HL-60 (cell line): ENCODE data around the gene CHN2.

Experiments
- DNase-seq, 2 experiments: peaks; one replicate each; pipeline ENCODE4 v3.0.0-alpha.2; 2010 to 2020; ENCODE audit warnings: low read depth in 1 of 2, low spot score in 1 of 2
- H3K27ac ChIP-seq: fragments of 250-450 bp; sonication (Bioruptor Pico); replicated peaks from 2 replicates; pipeline ENCODE4 v1.5.1; 2020; ENCODE audit warnings: mild to moderate bottlenecking, moderate library complexity
- H3K27me3 ChIP-seq: fragments of 250-450 bp; sonication (Bioruptor Pico); 2 replicates; pipeline ENCODE4 v1.5.1; 2021; ENCODE audit warnings: mild to moderate bottlenecking, moderate library complexity; ENCODE audit not compliant: insufficient read depth, poor library complexity, severe bottlenecking
- H3K4me3 ChIP-seq: replicated peaks from 2 replicates; pipeline ENCODE4 v1.5.1; 2011; ENCODE audit warnings: mild to moderate bottlenecking, control low read depth, low read length; ENCODE audit not compliant: insufficient read depth
- CTCF ChIP-seq: IDR thresholded peaks from one replicate; pipeline ENCODE4 v1.5.1; 2011; ENCODE audit warnings: low read length, control low read depth, inconsistent platforms; ENCODE audit not compliant: insufficient read depth
- GABPA ChIP-seq: IDR thresholded peaks from 2 replicates; pipeline ENCODE4 v1.6.1; 2012; ENCODE audit warnings: low read depth
- POLR2AphosphoS5 ChIP-seq: IDR thresholded peaks from 2 replicates; pipeline ENCODE4 v1.6.1; 2012; ENCODE audit warnings: low read depth
- REST ChIP-seq: IDR thresholded peaks from 2 replicates; pipeline ENCODE4 v1.6.1; 2012; ENCODE audit warnings: low read depth; ENCODE audit not compliant: insufficient replicate concordance
- SPI1 ChIP-seq: IDR thresholded peaks from 2 replicates; pipeline ENCODE4 v1.6.1; 2012; ENCODE audit warnings: low read depth, mild to moderate bottlenecking, borderline replicate concordance

CHN2 gene

GRCh38 chr7:29332875-29333855 lies 138.6 kb downstream of the CHN2 start:
- TF ChIP-seq POLR2AphosphoS5, result no peak
- no peak for TF ChIP-seq CTCF
- no peak for TF ChIP-seq GABPA
- TF ChIP-seq SPI1, result no peak
- TF ChIP-seq REST, result no peak
- DNase-seq, result no peak
- Histone ChIP-seq H3K27ac (no peak overlapping the region), H3K4me3 (no peak overlapping the region), H3K27me3 (no peaks in the 10 kb centered on the region)

- Histone ChIP-seq H3K27me3 (no peaks in the 10 kb centered on the region), H3K4me3 (no peak overlapping the region), H3K27ac (no peak overlapping the region)
- DNase-seq, result no peak
- TF ChIP-seq CTCF (no peak), REST (no peak), POLR2AphosphoS5 (no peak), GABPA (no peak), SPI1 (no peak)
These were observed 140.9 kb downstream of the CHN2 start for GRCh38 chr7:29335188-29336083.

GRCh38 chr7:29337546-29338116 lies 143.1 kb downstream of the CHN2 start:
- TF ChIP-seq CTCF (no peak), POLR2AphosphoS5 (no peak), GABPA (no peak), SPI1 (no peak), REST (no peak)
- DNase-seq, result no peak
- no peaks in the 10 kb centered on the region for H3K27me3 ChIP-seq
- H3K4me3 ChIP-seq, result no peak overlapping the region
- no peak overlapping the region for H3K27ac ChIP-seq
